ENCODE data around the gene ANKS1B.

DNA sequence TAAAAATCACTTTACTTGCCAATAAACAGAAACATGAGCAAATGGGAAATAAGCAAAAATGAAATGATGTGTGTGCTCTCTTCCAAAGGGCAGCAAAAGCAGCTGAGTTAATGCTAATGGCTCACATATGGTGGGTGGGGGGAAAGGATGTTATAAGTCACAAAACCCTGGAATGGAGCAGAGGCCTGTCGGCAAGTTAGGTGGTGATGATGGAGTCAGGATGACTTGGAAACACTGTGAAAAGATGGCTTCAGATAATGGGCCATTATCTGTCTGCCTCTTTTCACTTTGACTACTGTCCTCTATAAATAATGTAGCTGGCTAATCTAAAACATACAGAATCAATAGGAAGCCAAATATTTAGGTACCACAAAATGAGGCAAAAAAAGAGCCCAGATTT lies 1111.0 kb downstream of the ANKS1B start:
- TF ChIP-seq, protein P1, sequence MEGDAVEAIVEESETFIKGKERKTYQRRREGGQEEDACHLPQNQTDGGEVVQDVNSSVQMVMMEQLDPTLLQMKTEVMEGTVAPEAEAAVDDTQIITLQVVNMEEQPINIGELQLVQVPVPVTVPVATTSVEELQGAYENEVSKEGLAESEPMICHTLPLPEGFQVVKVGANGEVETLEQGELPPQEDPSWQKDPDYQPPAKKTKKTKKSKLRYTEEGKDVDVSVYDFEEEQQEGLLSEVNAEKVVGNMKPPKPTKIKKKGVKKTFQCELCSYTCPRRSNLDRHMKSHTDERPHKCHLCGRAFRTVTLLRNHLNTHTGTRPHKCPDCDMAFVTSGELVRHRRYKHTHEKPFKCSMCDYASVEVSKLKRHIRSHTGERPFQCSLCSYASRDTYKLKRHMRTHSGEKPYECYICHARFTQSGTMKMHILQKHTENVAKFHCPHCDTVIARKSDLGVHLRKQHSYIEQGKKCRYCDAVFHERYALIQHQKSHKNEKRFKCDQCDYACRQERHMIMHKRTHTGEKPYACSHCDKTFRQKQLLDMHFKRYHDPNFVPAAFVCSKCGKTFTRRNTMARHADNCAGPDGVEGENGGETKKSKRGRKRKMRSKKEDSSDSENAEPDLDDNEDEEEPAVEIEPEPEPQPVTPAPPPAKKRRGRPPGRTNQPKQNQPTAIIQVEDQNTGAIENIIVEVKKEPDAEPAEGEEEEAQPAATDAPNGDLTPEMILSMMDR (IDR thresholded peaks at IDR 0.05; ENCODE audit: low read length) = no peak
- no peak for TF ChIP-seq EZH2 (IDR thresholded peaks at IDR 0.05; ENCODE audit: borderline replicate concordance, low read length)

All from OCI-LY1 (cell line).